Endothelial cell of umbilical vein (primary cell): ENCODE data around the gene ARHGAP15.

Experiments
- CTCF ChIP-seq, 2 donors: IDR thresholded peaks; 1 replicate in 1 of 2; 2 replicates in 1 of 2; pipeline ENCODE4 v1.5.1; 2011; ENCODE audit warnings: low read length in 2 of 2, mild to moderate bottlenecking in 2 of 2, moderate library complexity in 2 of 2, control low read depth in 1 of 2, inconsistent platforms in 1 of 2, low read depth in 1 of 2; ENCODE audit not compliant: insufficient read depth in 1 of 2; ENCODE audit errors: extremely low read depth in 1 of 2
- EZH2 ChIP-seq: IDR thresholded peaks from 2 replicates; pipeline ENCODE4 v1.6.1; 2012; ENCODE audit warnings: borderline replicate concordance, low read depth, mild to moderate bottlenecking, moderate library complexity, low read length, inconsistent platforms; ENCODE audit not compliant: severe bottlenecking
- FOS ChIP-seq: IDR thresholded peaks from 2 replicates; pipeline ENCODE4 v1.6.1; 2011; ENCODE audit warnings: mild to moderate bottlenecking, low read length, moderate library complexity, borderline replicate concordance; ENCODE audit not compliant: insufficient read depth
- GATA2 ChIP-seq: IDR thresholded peaks from 2 replicates; pipeline ENCODE4 v1.7.0; 2011; ENCODE audit warnings: low read depth, mild to moderate bottlenecking, moderate library complexity, mixed read lengths, low read length; ENCODE audit not compliant: insufficient read length, insufficient read depth
- MYC ChIP-seq: IDR thresholded peaks from one replicate; pipeline ENCODE4 v1.6.1; 2011; ENCODE audit warnings: mild to moderate bottlenecking, low read depth, low read length
- POLR2A ChIP-seq: IDR thresholded peaks from 2 replicates; pipeline ENCODE4 v1.6.1; 2012; ENCODE audit warnings: low read depth, mild to moderate bottlenecking, control low read depth, low read length
- POLR2AphosphoS5 ChIP-seq: IDR thresholded peaks from 2 replicates; pipeline ENCODE4 v1.6.1; 2012; ENCODE audit warnings: low read depth, mild to moderate bottlenecking, control low read depth, low read length, moderate library complexity; ENCODE audit not compliant: insufficient read depth

GRCh38 chr2:143690235-143690634 lies 561.0 kb downstream of the ARHGAP15 start:
- TF ChIP-seq POLR2AphosphoS5 (no peak), CTCF (IDR thresholded peaks at IDR 0.05; ENCODE audit: extremely low read depth in 1 of 2, insufficient read depth in 1 of 2, low read depth in 1 of 2, low read length in 2 of 2) (no peak), MYC (no peak), POLR2A (no peak), GATA2 (no peak), EZH2 (no peak), FOS (no peak)
